Activated CD4-positive, alpha-beta T cell treated with anti-CD3 and anti-CD28 coated beads for 1 hour (primary cell): ENCODE results near the gene GPT2.
"Not testable (repeated sequence)": the region's sequence is repeated elsewhere in the genome, so short reads cannot be mapped to it uniquely, and the experiment has no call there.

Experiments used
- DNase-seq: peaks from one replicate; pipeline ENCODE4 v3.0.0-alpha.2; 2020

The GPT2 gene

GRCh38 chr16:46866286-46866685 lies 17.9 kb upstream of the GPT2 start:
- no peak for DNase-seq

GRCh38 chr16:46867486-46867885 lies 16.7 kb upstream of the GPT2 start:
- not testable (repeated sequence) for DNase-seq

GRCh38 chr16:46868891-46869290 lies 15.3 kb upstream of the GPT2 start:
- DNase-seq, result not testable (repeated sequence)

- no peak for DNase-seq
Measured at GRCh38 chr16:46871597-46871996, 12.6 kb upstream of the GPT2 start.

- DNase-seq, result no peak
Measured at GRCh38 chr16:46873201-46873600, 11.0 kb upstream of the GPT2 start.

- no peak for DNase-seq
Measured at GRCh38 chr16:46875243-46875642, 8.9 kb upstream of the GPT2 start.

- no peak for DNase-seq
Measured at GRCh38 chr16:46882304-46882939, 1.7 kb upstream of the GPT2 start.

GRCh38 chr16:46882940-46883307 lies 1.2 kb upstream of the GPT2 start:
- DNase-seq, result no peak

GRCh38 chr16:46883353-46883689 lies 841 bp upstream of the GPT2 start:
- DNase-seq, result no peak

- DNase-seq, result no peak
Measured at GRCh38 chr16:46884513-46885293, 541 bp downstream of the GPT2 start.

GRCh38 chr16:46885960-46886763 lies 2.0 kb downstream of the GPT2 start:
- DNase-seq, result no peak

GRCh38 chr16:46886764-46887523 lies 2.8 kb downstream of the GPT2 start:
- no peak for DNase-seq

- DNase-seq, result no peak
Measured at GRCh38 chr16:46887524-46887854, 3.3 kb downstream of the GPT2 start.

- no peak for DNase-seq
Measured at GRCh38 chr16:46889245-46889941, 5.2 kb downstream of the GPT2 start.

GRCh38 chr16:46889942-46890300 lies 5.8 kb downstream of the GPT2 start:
- DNase-seq, result no peak

GRCh38 chr16:46891910-46892309 lies 7.7 kb downstream of the GPT2 start:
- DNase-seq, result no peak

GRCh38 chr16:46894036-46894672 lies 10.0 kb downstream of the GPT2 start:
- DNase-seq, result no peak

GRCh38 chr16:46895399-46896313 lies 11.5 kb downstream of the GPT2 start:
- DNase-seq, result no peak

- no peak for DNase-seq
Measured at GRCh38 chr16:46896314-46896968, 12.3 kb downstream of the GPT2 start.

- DNase-seq, result no peak
Measured at GRCh38 chr16:46897471-46897870, 13.3 kb downstream of the GPT2 start.

GRCh38 chr16:46898006-46898405 lies 13.8 kb downstream of the GPT2 start:
- DNase-seq, result no peak
